ENCODE data around the gene RRP9.

Gene RRP9

GRCh38 chr3:51896607-51897305 is 44.9 kb downstream of the RRP9 start:
- DNase-seq: no peak

GRCh38 chr3:51894939-51895338 is 46.8 kb downstream of the RRP9 start:
- DNase-seq: no peak

- DNase-seq: no peak
Measured at GRCh38 chr3:51894391-51894790, 47.3 kb downstream of the RRP9 start.

- no peak for DNase-seq
Measured at GRCh38 chr3:51891242-51892039, 50.3 kb downstream of the RRP9 start.

- no peak for DNase-seq
Measured at GRCh38 chr3:51888463-51889105, 53.1 kb downstream of the RRP9 start.

GRCh38 chr3:51887620-51888019 is 54.1 kb downstream of the RRP9 start:
- no peak for DNase-seq

GRCh38 chr3:51886447-51886846 is 55.3 kb downstream of the RRP9 start:
- DNase-seq: no peak

Data from activated CD4-positive, CD25-positive, alpha-beta regulatory T cell treated with anti-CD3 and anti-CD28 coated beads, Interleukin-2, amount 50 U/mL, for 72 hours (primary cell).